Measurements from ENCODE around the gene TBC1D9.

Gene TBC1D9

GRCh38 chr4:140644470-140645185 lies 111.6 kb downstream of the TBC1D9 start:
- no peak for DNase-seq

- DNase-seq = no peak
Measured at GRCh38 chr4:140643571-140644055, 112.6 kb downstream of the TBC1D9 start.

GRCh38 chr4:140642674-140643437 lies 113.3 kb downstream of the TBC1D9 start:
- DNase-seq = no peak

- DNase-seq = no peak
Measured at GRCh38 chr4:140641789-140642439, 114.3 kb downstream of the TBC1D9 start.

- DNase-seq = no peak
Measured at GRCh38 chr4:140641105-140641555, 115.1 kb downstream of the TBC1D9 start.

- no peak for DNase-seq
Measured at GRCh38 chr4:140640150-140640748, 115.9 kb downstream of the TBC1D9 start.

GRCh38 chr4:140639066-140639465 lies 117.1 kb downstream of the TBC1D9 start:
- DNase-seq = no peak

- no peak for DNase-seq
Measured at GRCh38 chr4:140637836-140638235, 118.3 kb downstream of the TBC1D9 start.

GRCh38 chr4:140635606-140636005 lies 120.6 kb downstream of the TBC1D9 start:
- no peak for DNase-seq

- DNase-seq = no peak
Measured at GRCh38 chr4:140633951-140634350, 122.2 kb downstream of the TBC1D9 start.

GRCh38 chr4:140633124-140633523 lies 123.1 kb downstream of the TBC1D9 start:
- DNase-seq = no peak

GRCh38 chr4:140630246-140630645 lies 125.9 kb downstream of the TBC1D9 start:
- DNase-seq = no peak

GRCh38 chr4:140628016-140628415 lies 128.2 kb downstream of the TBC1D9 start:
- no peak for DNase-seq

GRCh38 chr4:140626661-140627376 lies 129.4 kb downstream of the TBC1D9 start:
- no peak for DNase-seq

- no peak for DNase-seq
Measured at GRCh38 chr4:140622333-140622958, 133.7 kb downstream of the TBC1D9 start.

GRCh38 chr4:140621161-140621560 lies 135.0 kb downstream of the TBC1D9 start:
- DNase-seq = no peak

GRCh38 chr4:140617499-140618248 lies 138.5 kb downstream of the TBC1D9 start:
- DNase-seq = no peak

- no peak for DNase-seq
Measured at GRCh38 chr4:140615451-140615850, 140.7 kb downstream of the TBC1D9 start.

GRCh38 chr4:140612357-140612756 lies 143.8 kb downstream of the TBC1D9 start:
- DNase-seq = no peak

GRCh38 chr4:140611854-140612253 lies 144.3 kb downstream of the TBC1D9 start:
- no peak for DNase-seq
